GM12878 (cell line): Measurements from ENCODE around the gene MAD1L1. TPM values are rescaled to one million over a fixed set of nuclear protein-coding genes. Genes with fewer than 3 reads are reported as not detected.
"Not testable (repeated sequence)": the region's sequence is repeated elsewhere in the genome, so short reads cannot be mapped to it uniquely, and the experiment has no call there.

ENCODE experiments used
- ATAC-seq: fragments of 200-7000 bp; cut with Tn5 transposase; 3 replicates; pipeline ENCODE4 v1.9.1; 2020; ENCODE audit warnings: mild to moderate bottlenecking, moderate library complexity
- BruUV-seq: library from RNA; stranded (reverse); fragments of 400-500 nt; replicated peaks from 2 replicates; lab custom pipeline; 2021; lab: Mats Ljungman, UMichigan
- CTCF ChIA-PET: fragments of 300-600 bp; sonication (Branson Sonifier 250); formaldehyde crosslinking; extraction: SDS; loops from one replicate; lab custom pipeline; 2021; ENCODE audit warnings: inconsistent platforms; lab: Yijun Ruan, JAX
- POLR2A ChIA-PET: fragments of 350-600 bp; formaldehyde crosslinking; extraction: SDS; loops from one replicate; lab custom pipeline; 2021; ENCODE audit warnings: inconsistent platforms; lab: Charles Lee
- RAD21 ChIA-PET: fragments of 300-600 bp; sonication (Branson Sonifier 250); formaldehyde crosslinking; loops from one replicate; lab custom pipeline; 2023; ENCODE audit warnings: antibody characterized with exemption; ENCODE audit not compliant: unreplicated experiment; lab: Charles Lee
- SMC1A ChIA-PET: fragments of 300-600 bp; sonication (Branson Sonifier 250); formaldehyde crosslinking; loops from one replicate; lab custom pipeline; 2023; ENCODE audit not compliant: unreplicated experiment, uncharacterized antibody; lab: Charles Lee
- DNase-seq: peaks from one replicate; pipeline ENCODE4 v3.0.0-alpha.2; 2011; ENCODE audit warnings: low read depth, low spot score
- FAIRE-seq: peaks from 3 replicates; lab custom pipeline; 2011; peaks lifted over from hg19 to GRCh38; lab: Jason Lieb, UNC
- H2AFZ ChIP-seq: 2 replicates; pipeline ENCODE4 v1.6.0; 2011; ENCODE audit warnings: low read depth, low read length, control low read depth; ENCODE audit not compliant: control insufficient read depth
- H3K27ac ChIP-seq: 2 replicates; pipeline ENCODE4 v1.5.1; 2011; ENCODE audit warnings: control low read depth; ENCODE audit not compliant: control insufficient read depth, insufficient read depth
- H3K27me3 ChIP-seq, 2 experiments: replicated peaks in 1 of 2; 2 replicates each; pipeline versions ENCODE4 v1.6.0 to v1.6.1; 2011; ENCODE audit warnings: low read length in 1 of 2; ENCODE audit not compliant: control insufficient read depth in 2 of 2, insufficient read depth in 2 of 2
- H3K36me3 ChIP-seq, 2 experiments: 2 replicates each; pipeline ENCODE4 v1.5.1; 2011; ENCODE audit warnings: low read length in 1 of 2; ENCODE audit not compliant: control insufficient read depth in 2 of 2, insufficient read depth in 2 of 2
- H3K4me1 ChIP-seq: 2 replicates; pipeline ENCODE4 v1.6.1; 2011; ENCODE audit warnings: mild to moderate bottlenecking, low read length, moderate library complexity, mixed read lengths; ENCODE audit not compliant: control insufficient read depth, insufficient read depth
- H3K4me2 ChIP-seq: 2 replicates; pipeline ENCODE4 v1.6.0; 2011; ENCODE audit warnings: control low read depth; ENCODE audit not compliant: control insufficient read depth, insufficient read depth
- H3K4me3 ChIP-seq: fragments of 200-600 bp; sonication (generic); 2 replicates; pipeline ENCODE4 v1.5.1; 2016
- H3K79me2 ChIP-seq: 2 replicates; pipeline ENCODE4 v1.6.0; 2011; ENCODE audit warnings: low read length; ENCODE audit not compliant: control insufficient read depth, insufficient read depth
- H3K9ac ChIP-seq: 2 replicates; pipeline ENCODE4 v1.8.0; 2011; ENCODE audit warnings: low read length, control low read depth, mixed read lengths; ENCODE audit not compliant: control insufficient read depth, insufficient read depth
- H3K9me3 ChIP-seq: replicated peaks from 3 replicates; pipeline ENCODE4 v1.5.1; 2011; ENCODE audit warnings: mild to moderate bottlenecking, low read length; ENCODE audit not compliant: control insufficient read depth, insufficient read depth
- H4K20me1 ChIP-seq: 2 replicates; pipeline ENCODE4 v1.6.0; 2011; ENCODE audit not compliant: control insufficient read depth, insufficient read depth
- ASH2L ChIP-seq: fragments of 300-600, 200-600 bp; sonication (generic); IDR thresholded peaks from 2 replicates; pipeline ENCODE4 v1.6.1; 2017; ENCODE audit warnings: low read depth, mild to moderate bottlenecking, borderline replicate concordance
- BCL11A ChIP-seq: IDR thresholded peaks from 2 replicates; pipeline ENCODE4 v1.6.1; 2011; ENCODE audit warnings: low read depth, low read length
- EZH2 ChIP-seq: IDR thresholded peaks from 2 replicates; pipeline ENCODE4 v1.6.1; 2012; ENCODE audit warnings: low read depth, mild to moderate bottlenecking, control low read depth, inconsistent platforms, low read length, borderline replicate concordance; ENCODE audit not compliant: control insufficient read depth
- KAT2A ChIP-seq: conservative IDR thresholded peaks from 2 replicates; pipeline ENCODE4 v1.6.1; 2011; ENCODE audit warnings: low read depth, low read length; ENCODE audit not compliant: control insufficient read depth
- MTA2 ChIP-seq: fragments of 450-650 bp; IDR thresholded peaks from 2 replicates; pipeline ENCODE4 v1.6.1; 2016; ENCODE audit warnings: low read depth, mild to moderate bottlenecking, moderate library complexity
- NFIC ChIP-seq: IDR thresholded peaks from 2 replicates; pipeline ENCODE4 v1.6.1; 2012; ENCODE audit warnings: low read depth, mild to moderate bottlenecking, inconsistent platforms, low read length, moderate library complexity
- NFYA ChIP-seq: IDR thresholded peaks from 2 replicates; pipeline ENCODE4 v1.6.1; 2011; ENCODE audit warnings: low read depth, mild to moderate bottlenecking, low read length, improper control_type of control experiment, borderline replicate concordance
- NFYB ChIP-seq: IDR thresholded peaks from 2 replicates; pipeline ENCODE4 v1.6.1; 2011; ENCODE audit warnings: low read depth, mild to moderate bottlenecking, low read length, improper control_type of control experiment, moderate library complexity; ENCODE audit not compliant: insufficient read depth
- PAX8 ChIP-seq: fragments of 450-650 bp; IDR thresholded peaks from 2 replicates; pipeline ENCODE4 v1.6.1; 2017; ENCODE audit warnings: mild to moderate bottlenecking, moderate library complexity
- SPI1 ChIP-seq: IDR thresholded peaks from 2 replicates; pipeline ENCODE4 v1.6.1; 2011; ENCODE audit warnings: low read depth, mild to moderate bottlenecking, low read length, moderate library complexity, borderline replicate concordance; ENCODE audit not compliant: insufficient read depth
- SREBF1 ChIP-seq: IDR thresholded peaks from 2 replicates; pipeline ENCODE4 v1.6.1; 2012; ENCODE audit warnings: mild to moderate bottlenecking, low read length
- ZZZ3 ChIP-seq: IDR thresholded peaks from 2 replicates; pipeline ENCODE4 v1.6.1; 2011; ENCODE audit warnings: low read depth; ENCODE audit not compliant: control insufficient read depth, insufficient read length
- WGBS: methylation state at CpG from one replicate; pipeline ENCODE4 v1.1.6; 2016; ENCODE audit warnings: low lambda C conversion rate; ENCODE audit not compliant: insufficient replicate concordance, insufficient coverage; ENCODE audit errors: missing lambda C conversion rate; 5-methylcytosine and 5-hydroxymethylcytosine counted together
- in situ Hi-C: fragments of 300-500 bp; cut with MboI; formaldehyde crosslinking; loops from 9 replicates; pipeline ENCODE4 v1.14.3; 2018; ENCODE audit warnings: mixed read lengths
- intact Hi-C: fragments of 100-400 bp; cut with micrococcal nuclease; formaldehyde crosslinking; loops from one replicate; pipeline ENCODE4 v1.14.2; 2022; ENCODE audit not compliant: unreplicated experiment
- polyA plus RNA-seq, 11 experiments: library from polyadenylated mRNA; depleted of rRNA in 4 of 11; unstranded in 6 of 11; stranded (reverse) in 5 of 11; fragments of >200 nt; fragmentation: Nextera tagmentation in 4 of 11; fragmentation: Illumina TruSeq in 1 of 11; extraction: Ambion mirVana in 4 of 11; extraction: Trizol in 1 of 11; gene quantifications; 1 replicate in 1 of 11; 2 replicates in 10 of 11; pipeline versions ENCODE4 v1.2.1 to v1.2.3, GENCODE V29; 2011 to 2016; ENCODE audit warnings: inconsistent platforms in 2 of 11, missing spikeins in 2 of 11, low read depth in 1 of 11
- total RNA-seq, 4 experiments: library from RNA; depleted of rRNA in 3 of 4; stranded (reverse); fragments of >200 nt in 3 of 4; fragmentation: Illumina TruSeq in 1 of 4; extraction: Trizol in 1 of 4; gene quantifications; 2 replicates each; pipeline versions ENCODE4 v1.2.1 to v1.2.3, GENCODE V29; 2013 to 2021

MAD1L1 gene
- total and polyA plus RNA-seq, 10 of the 15 experiments (the other 5 are each of a cell fraction or from before 2014, with no cell fraction given), result 2.2 to 76.8 (median 38.3) TPM

DNA sequence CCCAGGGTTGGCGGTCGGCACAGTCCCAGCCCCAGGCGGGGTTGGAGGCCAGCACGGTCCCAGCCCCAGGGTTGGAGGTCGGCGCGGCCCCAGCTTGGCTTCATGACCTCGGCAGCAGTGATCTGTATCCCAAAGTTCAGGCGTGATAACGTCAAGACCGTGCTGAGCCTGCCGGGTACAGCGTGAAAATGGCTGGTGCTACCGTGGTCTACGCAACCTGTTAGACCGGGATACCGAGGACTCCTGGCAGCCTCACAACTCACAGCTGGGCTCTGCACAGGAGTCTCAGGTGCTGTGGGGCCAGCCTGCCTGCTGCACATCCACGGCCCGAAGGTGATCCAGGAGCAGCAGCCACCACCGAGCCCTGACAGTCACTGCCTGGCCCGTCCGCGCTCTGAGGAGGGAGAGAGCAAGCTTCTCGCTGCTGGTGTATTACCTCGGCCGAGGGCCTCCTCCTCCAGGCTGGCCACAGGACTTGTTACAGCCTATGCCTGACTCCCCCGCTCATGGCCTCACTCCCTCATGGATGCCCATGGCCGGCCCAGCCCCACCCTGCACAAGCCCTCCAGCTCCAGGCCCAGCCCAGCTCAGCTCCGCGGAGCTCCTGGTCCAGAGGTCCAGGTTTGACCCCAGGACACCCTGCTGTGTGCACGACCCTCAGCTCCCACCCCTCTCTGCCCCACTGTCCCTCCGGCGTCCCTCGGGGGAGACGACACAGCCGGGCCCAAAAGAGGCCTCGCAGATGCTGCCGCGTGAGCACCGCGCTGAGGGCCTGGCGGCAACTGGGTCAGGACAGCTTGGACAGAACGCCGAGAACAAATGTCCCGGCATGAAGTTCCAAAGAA, 406.6 kb downstream of the MAD1L1 start:
- Histone ChIP-seq H3K79me2 (no peaks in the 10 kb centered on the region), H3K27me3 (no peaks in the 10 kb centered on the region), H4K20me1 (no peaks in the 10 kb centered on the region), H3K4me1 (no peaks in the 10 kb centered on the region), H3K4me3 (no peak overlapping the region), H3K27ac (no peak overlapping the region), H3K9me3 (peaks cover 3% of the 10 kb centered on the region; the same call in 2 of the 3 replicates), H3K4me2 (no peak overlapping the region), H3K36me3 (no peaks in the 10 kb centered on the region), H3K9ac (no peak overlapping the region), H2AFZ (no peak overlapping the region)
- ChIA-PET SMC1A (no interaction called here), POLR2A (no interaction called here), RAD21 (no interaction called here), CTCF (no interaction called here)
- FAIRE-seq (no peak), DNase-seq (no peak), ATAC-seq (no peak)
- BruUV-seq, result no TSS peak
- intact Hi-C loops (no loop called here), in situ Hi-C loops (no loop called here)
- WGBS, result 97% methylated on average over 28 of the region's 45 CpGs
- TF ChIP-seq MTA2 (no peak), ZZZ3 (no peak), KAT2A (no peak), SPI1 (no peak), NFYA (no peak), BCL11A (no peak), EZH2 (no peak), ASH2L (no peak), NFIC (no peak), SREBF1 (no peak), NFYB (no peak), PAX8 (no peak)
- TF ChIP-seq, all 136 proteins: peak for 0

- H3K9ac ChIP-seq, BruUV-seq, H3K79me2 ChIP-seq, H3K4me1 ChIP-seq, RAD21 ChIA-PET, in situ Hi-C loops, H3K4me3 ChIP-seq, H3K27ac ChIP-seq, H4K20me1 ChIP-seq, POLR2A ChIA-PET, H3K27me3 ChIP-seq, H2AFZ ChIP-seq, FAIRE-seq, H3K4me2 ChIP-seq, H3K9me3 ChIP-seq, CTCF ChIA-PET, intact Hi-C loops, ATAC-seq, H3K36me3 ChIP-seq, SMC1A ChIA-PET, DNase-seq: not testable (repeated sequence)
- 93% methylated on average over 4 of the region's 4 CpGs for WGBS
These were observed 407.2 kb downstream of the MAD1L1 start for GRCh38 chr7:1825647-1825896.
